Mucosa of descending colon (tissue), 3 donors: ENCODE measurements around the gene KLF11. TPM values are rescaled to one million over a fixed set of nuclear protein-coding genes. Genes with fewer than 3 reads are reported as not detected.
A peak's percentile ranks its signal among the peaks of the same experiment; 100 is the strongest.

Experiments
- ATAC-seq: fragments of 200-7000 bp; cut with Tn5 transposase; one replicate; pipeline ENCODE4 v1.9.1; 2020; ENCODE audit warnings: mild to moderate bottlenecking, moderate library complexity
- DNase-seq, 3 donors: peaks; one replicate each; pipeline ENCODE4 v3.0.0-alpha.2; 2020
- H3K36me3 ChIP-seq: fragments of 200-600 bp; one replicate; pipeline ENCODE4 v1.8.0; 2021; ENCODE audit warnings: low read depth, mild to moderate bottlenecking
- H3K4me1 ChIP-seq: fragments of 200-600 bp; one replicate; pipeline ENCODE4 v1.8.0; 2021; ENCODE audit warnings: low read depth, mild to moderate bottlenecking
- H3K4me3 ChIP-seq: fragments of 200-600 bp; one replicate; pipeline ENCODE4 v1.8.0; 2021; ENCODE audit warnings: mild to moderate bottlenecking
- H3K9me3 ChIP-seq: fragments of 200-600 bp; one replicate; pipeline ENCODE4 v1.8.0; 2021; ENCODE audit warnings: mild to moderate bottlenecking
- CTCF ChIP-seq: fragments of 200-600 bp; IDR thresholded peaks from one replicate; pipeline ENCODE4 v1.8.0; 2022; ENCODE audit warnings: antibody characterized with exemption, mild to moderate bottlenecking
- intact Hi-C, 2 donors: fragments of 100-400 bp; cut with DNase I in 1 of 2; cut with micrococcal nuclease in 1 of 2; formaldehyde crosslinking; loops; one replicate each; pipeline versions ENCODE4 v1.11.0 to v1.11.1; 2022; cut with DNase I, micrococcal nuclease
- total RNA-seq, 3 donors: library from RNA; stranded (reverse); fragmentation: NEBNext Ultra II Directional in 2 of 3; extraction: Animal tissue kit (Norgen Biotek cat#: 25700) in 2 of 3; gene quantifications; one replicate each; pipeline versions ENCODE4 v1.2.1 to v1.2.4, GENCODE V29; 2021 to 2023
- donor health status: DM: no; HTN: no; CAD: no; lungs with moderate emphysema.
- donor health status: DM: no; HTN: no; CAD: no.
- donor health status: DM: no; HTN: yes; CAD: no.

KLF11 gene
- total RNA-seq, 3 donors from 2014 or later, result 5.9 to 34.7 (median 11.9) TPM

GRCh38 chr2:9998916-9999654 is 44.3 kb upstream of the KLF11 start:
- TF ChIP-seq CTCF, result no peak
- Histone ChIP-seq H3K4me1 (no peaks in the 10 kb centered on the region), H3K36me3 (no peaks in the 10 kb centered on the region), H3K9me3 (no peaks in the 10 kb centered on the region), H3K4me3 (no peak overlapping the region)
- DNase-seq (peak in 1 of 3 donors; percentile 22), ATAC-seq (no peak)
- intact Hi-C loops, result no loop called here

GRCh38 chr2:9999693-10000092 is 43.7 kb upstream of the KLF11 start:
- no peaks in the 10 kb centered on the region for H3K36me3 ChIP-seq
- no peaks in the 10 kb centered on the region for H3K9me3 ChIP-seq
- DNase-seq (no peak), ATAC-seq (no peak)
- no peak overlapping the region for H3K4me3 ChIP-seq
- intact Hi-C loops, result no loop called here
- TF ChIP-seq CTCF, result no peak
- H3K4me1 ChIP-seq, result no peaks in the 10 kb centered on the region

DNA sequence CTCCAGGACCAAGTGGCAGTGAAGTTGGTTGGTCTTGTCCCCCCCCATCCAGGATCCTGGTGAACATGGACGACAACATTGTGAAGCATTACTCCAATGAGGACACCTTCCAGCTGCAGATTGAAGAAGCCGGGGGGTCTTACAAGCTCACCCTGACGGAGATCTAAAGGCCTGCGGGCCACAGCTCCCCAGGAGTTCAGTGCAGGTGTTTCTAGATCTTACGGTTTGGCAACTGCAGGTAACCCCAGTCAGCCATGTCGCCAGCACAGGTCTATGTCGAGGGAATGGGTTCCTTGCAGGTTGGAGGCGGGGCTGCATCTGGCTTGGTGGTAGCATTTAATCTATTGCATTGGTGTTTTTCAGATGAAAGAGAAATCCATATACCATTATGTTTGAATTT is 42.8 kb upstream of the KLF11 start:
- ATAC-seq, result no peak
- Histone ChIP-seq H3K4me1 (no peaks in the 10 kb centered on the region), H3K36me3 (no peaks in the 10 kb centered on the region), H3K4me3 (no peak overlapping the region), H3K9me3 (no peaks in the 10 kb centered on the region)
- intact Hi-C loops, result no loop called here
- TF ChIP-seq CTCF, result no peak
- DNase-seq, result peak in 1 of 3 donors; percentile 2

DNA sequence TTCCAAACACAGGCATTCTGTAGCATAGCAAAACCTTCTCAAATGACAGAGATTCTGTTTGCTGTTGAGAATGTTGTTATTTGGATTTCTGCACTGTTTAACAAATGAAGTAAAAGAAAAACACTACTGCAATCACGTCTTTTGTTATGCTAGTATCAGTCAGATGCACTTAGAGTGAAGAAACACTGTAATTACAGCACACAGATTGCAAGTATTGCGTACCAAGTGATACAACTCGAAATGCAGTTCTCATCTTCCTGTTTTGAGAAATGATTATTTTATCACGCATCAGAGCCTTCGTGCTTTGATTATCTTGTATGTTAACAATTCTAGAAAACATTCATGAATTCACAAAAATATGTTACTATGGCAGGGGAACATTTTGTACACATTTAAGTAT is 41.8 kb upstream of the KLF11 start:
- DNase-seq (no peak), ATAC-seq (no peak)
- no peaks in the 10 kb centered on the region for H3K4me1 ChIP-seq
- H3K36me3 ChIP-seq, result no peaks in the 10 kb centered on the region
- H3K9me3 ChIP-seq, result no peaks in the 10 kb centered on the region
- intact Hi-C loops, result no loop called here
- TF ChIP-seq CTCF, result no peak
- no peak overlapping the region for H3K4me3 ChIP-seq

DNA sequence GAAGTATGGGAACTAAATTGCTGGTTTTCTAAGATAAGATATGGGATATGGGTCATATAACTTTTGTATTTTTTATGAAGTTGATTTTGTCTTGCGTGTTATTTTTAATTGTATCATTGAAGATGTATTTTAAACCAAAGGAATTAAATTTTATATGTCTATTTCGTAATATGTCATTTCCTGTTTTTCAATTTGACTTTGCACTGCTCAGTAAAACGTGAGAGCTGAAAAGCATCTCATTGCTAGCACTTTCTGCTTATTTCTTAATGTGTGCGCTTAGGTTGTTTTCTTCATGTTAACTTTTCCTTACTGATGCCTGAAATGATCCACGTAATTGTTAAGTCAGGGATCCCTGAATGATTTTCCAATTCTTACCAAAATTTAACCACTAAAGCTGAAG is 41.2 kb upstream of the KLF11 start:
- Histone ChIP-seq H3K36me3 (no peaks in the 10 kb centered on the region), H3K4me3 (no peak overlapping the region), H3K4me1 (no peaks in the 10 kb centered on the region), H3K9me3 (no peaks in the 10 kb centered on the region)
- TF ChIP-seq CTCF, result no peak
- no peak for ATAC-seq
- intact Hi-C loops, result no loop called here
- DNase-seq, result no peak

DNA sequence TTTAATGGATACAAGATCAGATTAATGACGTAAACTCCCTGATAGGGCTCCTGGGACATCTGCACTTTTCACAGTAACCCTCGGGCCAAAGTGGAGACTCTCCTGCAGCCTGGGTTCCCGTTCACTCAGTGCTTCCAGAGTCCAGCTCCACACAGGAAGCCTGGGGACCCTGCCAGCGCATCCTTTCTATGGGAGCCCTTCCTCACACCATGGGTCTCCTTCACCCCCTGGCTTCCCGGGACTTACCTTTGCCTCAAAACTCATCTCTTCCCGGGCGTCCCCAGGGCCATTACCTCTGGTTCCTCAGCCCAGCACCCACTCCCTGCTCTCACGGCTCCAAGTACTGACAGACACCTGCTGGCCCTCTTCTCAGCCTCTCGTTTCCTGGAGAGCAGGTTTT is 40.7 kb upstream of the KLF11 start:
- DNase-seq (peak in 1 of 3 donors; percentile 12), ATAC-seq (no peak)
- intact Hi-C loops, result no loop called here
- Histone ChIP-seq H3K9me3 (no peaks in the 10 kb centered on the region), H3K4me1 (no peaks in the 10 kb centered on the region), H3K4me3 (no peak overlapping the region), H3K36me3 (no peaks in the 10 kb centered on the region)
- no peak for TF ChIP-seq CTCF
